K562 (cell line): ENCODE results near the gene ATP13A1. TPM values are rescaled to one million over a fixed set of nuclear protein-coding genes. Genes with fewer than 3 reads are reported as not detected.

Source experiments
- ATAC-seq: fragments of 200-7000 bp; cut with Tn5 transposase; 3 replicates; pipeline ENCODE4 v1.9.1; 2020; ENCODE audit warnings: moderate library complexity
- BruUV-seq: library from RNA; stranded (reverse); fragments of 400-500 nt; replicated peaks from 2 replicates; lab custom pipeline; 2021; lab: Mats Ljungman, UMichigan
- CTCF ChIA-PET: fragments of 300-600 bp; formaldehyde crosslinking; extraction: SDS; loops from one replicate; lab custom pipeline; 2021; ENCODE audit warnings: low intra/inter-chr PET ratio; lab: Yijun Ruan, JAX
- POLR2A ChIA-PET: fragments of 300-600, 350-650 bp; sonication (Branson Sonifier 250); formaldehyde crosslinking; extraction: SDS; loops from one replicate; lab custom pipeline; 2021; ENCODE audit warnings: antibody characterized with exemption, inconsistent platforms; lab: Yijun Ruan, JAX
- DNase-seq, 4 experiments: peaks; one replicate each; pipeline versions ENCODE4 v3.0.0 to v3.0.0-alpha.2; 2011 to 2018; ENCODE audit warnings: low spot score in 3 of 4, mixed read lengths in 3 of 4; ENCODE audit errors: extremely low read depth in 1 of 4
- FAIRE-seq: peaks from 2 replicates; lab custom pipeline; 2011; peaks lifted over from hg19 to GRCh38; lab: Jason Lieb, UNC
- H2AFZ ChIP-seq: 2 replicates; pipeline ENCODE4 v1.6.0; 2011; ENCODE audit warnings: low read depth, low read length, control low read depth, inconsistent platforms
- H3K27ac ChIP-seq: fragments of 200-600 bp; 3 replicates; pipeline ENCODE4 v1.8.0; 2011; ENCODE audit warnings: low read depth, mild to moderate bottlenecking, control low read depth, inconsistent platforms, low read length, moderate library complexity, mixed read lengths; ENCODE audit errors: extremely low read depth
- H3K27me3 ChIP-seq, 2 experiments: fragments of 300-600 bp in 1 of 2; 2 replicates in 1 of 2; 3 replicates in 1 of 2; pipeline versions ENCODE4 v1.6.0 to v1.8.0; 2011; ENCODE audit warnings: inconsistent platforms in 2 of 2, low read length in 2 of 2, mild to moderate bottlenecking in 1 of 2, mixed read lengths in 1 of 2, moderate library complexity in 1 of 2; ENCODE audit not compliant: control insufficient read depth in 2 of 2, insufficient read depth in 2 of 2
- H3K36me3 ChIP-seq: fragments of 300-600 bp; 3 replicates; pipeline ENCODE4 v1.8.0; 2011; ENCODE audit warnings: mild to moderate bottlenecking, low read length, inconsistent platforms; ENCODE audit not compliant: control insufficient read depth, insufficient read depth
- H3K4me1 ChIP-seq, 2 experiments: fragments of 200-600 bp in 1 of 2; replicated peaks in 1 of 2; 2 replicates in 1 of 2; 3 replicates in 1 of 2; pipeline versions ENCODE4 v1.5.1 to v1.8.0; 2011; ENCODE audit warnings: inconsistent platforms in 2 of 2, low read length in 2 of 2, mild to moderate bottlenecking in 1 of 2, mixed read lengths in 1 of 2, moderate library complexity in 1 of 2; ENCODE audit not compliant: control insufficient read depth in 2 of 2, insufficient read depth in 2 of 2
- H3K4me2 ChIP-seq: 2 replicates; pipeline ENCODE4 v1.6.1; 2011; ENCODE audit warnings: low read length, control low read depth, inconsistent platforms, mixed read lengths; ENCODE audit not compliant: insufficient read depth
- H3K4me3 ChIP-seq: fragments of 200-600 bp; sonication (generic), shearing (Covaris generic); 2 replicates; pipeline ENCODE4 v1.5.1; 2016; ENCODE audit warnings: control low read depth, inconsistent platforms
- H3K79me2 ChIP-seq: fragments of 200-600 bp; 3 replicates; pipeline ENCODE4 v1.8.0; 2011; ENCODE audit warnings: low read length, inconsistent platforms; ENCODE audit not compliant: control insufficient read depth, insufficient read depth
- H3K9ac ChIP-seq, 2 experiments: 2 replicates each; pipeline versions ENCODE4 v1.6.0 to v1.6.1; 2011; ENCODE audit warnings: low read depth in 2 of 2, low read length in 2 of 2, control low read depth in 1 of 2, inconsistent platforms in 1 of 2, mild to moderate bottlenecking in 1 of 2, mixed read lengths in 1 of 2; ENCODE audit not compliant: insufficient read depth in 1 of 2
- H3K9me1 ChIP-seq: one replicate; pipeline ENCODE4 v1.6.0; 2011; ENCODE audit warnings: inconsistent platforms, mild to moderate bottlenecking, low read length, moderate library complexity; ENCODE audit not compliant: control insufficient read depth, insufficient read depth
- H3K9me3 ChIP-seq: replicated peaks from 2 replicates; pipeline ENCODE4 v1.5.1; 2011; ENCODE audit warnings: low read depth, low read length, inconsistent platforms; ENCODE audit not compliant: control insufficient read depth, insufficient read depth
- H4K20me1 ChIP-seq: replicated peaks from 2 replicates; pipeline ENCODE4 v1.6.1; 2011; ENCODE audit warnings: low read length, inconsistent platforms, mixed read lengths; ENCODE audit not compliant: control insufficient read depth, insufficient read depth
- ZBTB1 ChIP-seq: sonication (generic); formaldehyde crosslinking; IDR thresholded peaks from 2 replicates; pipeline ENCODE4 v1.8.1; 2023; ENCODE audit warnings: missing genetic modification reagents, low read depth, mild to moderate bottlenecking, borderline replicate concordance
- ZBTB12 ChIP-seq: fragments of 250-450 bp; sonication (Bioruptor Pico); IDR thresholded peaks from 2 replicates; pipeline ENCODE4 v1.4.0; 2020
- ZNF24 ChIP-seq: fragments of 450-650 bp; IDR thresholded peaks from 2 replicates; pipeline ENCODE4 v1.6.1; 2016
- ZNF274 ChIP-seq: IDR thresholded peaks from 2 replicates; pipeline ENCODE4 v1.6.1; 2011; ENCODE audit warnings: low read depth, mild to moderate bottlenecking, low read length, moderate library complexity, borderline replicate concordance
- ZNF589 ChIP-seq: fragments of 200-800 bp; sonication (Bioruptor generic); IDR thresholded peaks from 2 replicates; pipeline ENCODE4 v1.6.1; 2016; ENCODE audit warnings: low read depth, missing genetic modification characterization, missing compliant biosample characterization
- ZNF75A ChIP-seq: fragments of 450-650 bp; formaldehyde crosslinking; IDR thresholded peaks from 2 replicates; pipeline ENCODE4 v1.4.0; 2020; ENCODE audit warnings: mild to moderate bottlenecking
- WGBS: fragments of 100-300 bp; shearing (Covaris generic); methylation state at CpG from one replicate; pipeline ENCODE4 v1.1.6; 2016; ENCODE audit warnings: low coverage, mixed read lengths; ENCODE audit not compliant: insufficient coverage; ENCODE audit errors: missing lambda C conversion rate; 5-methylcytosine and 5-hydroxymethylcytosine counted together
- in situ Hi-C: fragments of 300-500 bp; cut with MboI; formaldehyde crosslinking; loops from 4 replicates; pipeline ENCODE4 v1.15.0; 2018; ENCODE audit warnings: inconsistent platforms, mixed read lengths
- intact Hi-C: fragments of 100-400 bp; cut with micrococcal nuclease; formaldehyde crosslinking; loops from 2 replicates; pipeline ENCODE4 v1.14.2; 2022
- polyA plus RNA-seq, 8 experiments: library from polyadenylated mRNA; depleted of rRNA in 4 of 8; stranded (reverse) in 5 of 8; unstranded in 3 of 8; fragments of >200 nt; fragmentation: Nextera tagmentation in 2 of 8; fragmentation: Illumina TruSeq in 1 of 8; extraction: Ambion mirVana in 2 of 8; extraction: Trizol in 1 of 8; gene quantifications; 2 replicates each; pipeline versions ENCODE4 v1.2.1 to v1.2.3, GENCODE V29; 2011 to 2014; ENCODE audit warnings: inconsistent platforms in 1 of 8, missing spikeins in 1 of 8
- total RNA-seq, 7 experiments: library from RNA; depleted of rRNA in 6 of 7; stranded (reverse); fragments of >200 nt in 6 of 7; fragmentation: Illumina TruSeq in 2 of 7; extraction: Trizol in 2 of 7; gene quantifications; 2 replicates each; pipeline versions ENCODE4 v1.2.1 to v1.2.3, GENCODE V29; 2011 to 2021; ENCODE audit warnings: low replicate concordance in 1 of 7
- TF ChIP-seq, protein P1 (sequence below): fragments of 450-650 bp; IDR thresholded peaks from 2 replicates; pipeline ENCODE4 v1.6.1; 2016; ENCODE audit warnings: antibody characterized with exemption

Gene ATP13A1
- total and polyA plus RNA-seq, 9 of the 15 experiments (the other 6 are each of a cell fraction or from before 2014, with no cell fraction given) = 0.90 to 83.8 (median 23.1) TPM

- FAIRE-seq = no peak
- Histone ChIP-seq H3K27ac (no peak overlapping the region), H3K9me3 (peaks cover 20% of the 10 kb centered on the region), H3K9ac (no peak overlapping the region)
- intact Hi-C loops = no loop called here
- TSS peak; percentile 22 for BruUV-seq
- TF ChIP-seq ZBTB1 (CRISPR knock-in tag) = no peak
- peak; percentile 75 for TF ChIP-seq ZNF274
- TF ChIP-seq ZNF589 (CRISPR knock-in tag) = no peak
- TF ChIP-seq, protein P1, sequence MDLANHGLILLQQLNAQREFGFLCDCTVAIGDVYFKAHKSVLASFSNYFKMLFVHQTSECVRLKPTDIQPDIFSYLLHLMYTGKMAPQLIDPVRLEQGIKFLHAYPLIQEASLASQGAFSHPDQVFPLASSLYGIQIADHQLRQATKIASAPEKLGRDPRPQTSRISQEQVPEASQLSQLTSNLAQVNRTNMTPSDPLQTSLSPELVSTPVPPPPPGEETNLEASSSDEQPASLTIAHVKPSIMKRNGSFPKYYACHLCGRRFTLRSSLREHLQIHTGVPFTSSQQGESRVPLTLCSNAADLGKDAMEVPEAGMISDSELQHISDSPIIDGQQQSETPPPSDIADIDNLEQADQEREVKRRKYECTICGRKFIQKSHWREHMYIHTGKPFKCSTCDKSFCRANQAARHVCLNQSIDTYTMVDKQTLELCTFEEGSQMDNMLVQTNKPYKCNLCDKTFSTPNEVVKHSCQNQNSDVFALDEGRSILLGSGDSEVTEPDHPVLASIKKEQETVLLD = no peak
- peak; percentile 65 for TF ChIP-seq ZNF75A
- TF ChIP-seq ZBTB12 (CRISPR knock-in tag) = no peak
- TF ChIP-seq ZNF24 = peak; percentile 49; the same call in 1 of the 2 replicates
- TF ChIP-seq, all 486 proteins: peak for 3
- H3K27me3 ChIP-seq = no peaks in the 10 kb centered on the region
- peaks cover 45% of the 10 kb centered on the region for H3K36me3 ChIP-seq
- no peaks in the 10 kb centered on the region for H3K4me1 ChIP-seq
- H3K9me1 ChIP-seq = no peaks in the 10 kb centered on the region
- H3K4me3 ChIP-seq = no peak overlapping the region
- no peak for DNase-seq
- no peaks in the 10 kb centered on the region for H3K79me2 ChIP-seq
- H4K20me1 ChIP-seq = no peaks in the 10 kb centered on the region
- H2AFZ ChIP-seq = no peak overlapping the region
- ChIA-PET POLR2A (no interaction called here), CTCF (no interaction called here)
- ATAC-seq = no peak
- in situ Hi-C loops = no loop called here
- 98% methylated on average over 20 of the region's 20 CpGs for WGBS
- no peak overlapping the region for H3K4me2 ChIP-seq
These were observed 15.9 kb upstream of the ATP13A1 start for GRCh38 chr19:19679176-19680073.
